Astrocyte (in vitro differentiated cells and primary cell): ENCODE measurements around the gene TIGD1.

Experiments
- EZH2 ChIP-seq: IDR thresholded peaks from 2 replicates; pipeline ENCODE4 v1.6.1; 2012; ENCODE audit warnings: mild to moderate bottlenecking, low read length, inconsistent platforms; ENCODE audit not compliant: insufficient read depth
- TF ChIP-seq, protein P1 (sequence below): IDR thresholded peaks from 2 replicates; pipeline ENCODE4 v1.5.1; 2011; ENCODE audit warnings: low read depth, mild to moderate bottlenecking, inconsistent platforms, low read length, moderate library complexity; ENCODE audit not compliant: insufficient read depth

DNA sequence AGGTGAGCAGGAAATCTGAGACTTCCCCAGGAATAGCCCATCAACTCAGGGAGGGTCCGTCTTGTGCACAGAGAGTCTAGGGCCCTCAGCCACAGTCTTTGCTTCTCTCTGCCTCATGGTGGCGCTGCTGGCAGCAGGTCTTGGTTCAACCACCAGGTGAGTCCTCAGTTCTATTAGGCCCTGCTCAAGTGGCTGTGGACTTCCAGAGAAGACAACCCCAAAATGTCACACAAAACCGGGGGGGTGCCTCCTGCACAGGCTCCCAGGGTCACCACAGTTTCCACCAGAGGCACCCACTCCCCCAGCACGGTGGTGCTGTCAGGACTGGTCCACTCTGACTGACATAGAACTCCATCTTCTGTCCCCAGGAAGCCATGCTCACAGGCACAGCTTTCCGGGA, 13.3 kb downstream of the TIGD1 start:
- TF ChIP-seq, protein P1, sequence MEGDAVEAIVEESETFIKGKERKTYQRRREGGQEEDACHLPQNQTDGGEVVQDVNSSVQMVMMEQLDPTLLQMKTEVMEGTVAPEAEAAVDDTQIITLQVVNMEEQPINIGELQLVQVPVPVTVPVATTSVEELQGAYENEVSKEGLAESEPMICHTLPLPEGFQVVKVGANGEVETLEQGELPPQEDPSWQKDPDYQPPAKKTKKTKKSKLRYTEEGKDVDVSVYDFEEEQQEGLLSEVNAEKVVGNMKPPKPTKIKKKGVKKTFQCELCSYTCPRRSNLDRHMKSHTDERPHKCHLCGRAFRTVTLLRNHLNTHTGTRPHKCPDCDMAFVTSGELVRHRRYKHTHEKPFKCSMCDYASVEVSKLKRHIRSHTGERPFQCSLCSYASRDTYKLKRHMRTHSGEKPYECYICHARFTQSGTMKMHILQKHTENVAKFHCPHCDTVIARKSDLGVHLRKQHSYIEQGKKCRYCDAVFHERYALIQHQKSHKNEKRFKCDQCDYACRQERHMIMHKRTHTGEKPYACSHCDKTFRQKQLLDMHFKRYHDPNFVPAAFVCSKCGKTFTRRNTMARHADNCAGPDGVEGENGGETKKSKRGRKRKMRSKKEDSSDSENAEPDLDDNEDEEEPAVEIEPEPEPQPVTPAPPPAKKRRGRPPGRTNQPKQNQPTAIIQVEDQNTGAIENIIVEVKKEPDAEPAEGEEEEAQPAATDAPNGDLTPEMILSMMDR, result no peak
- TF ChIP-seq EZH2, result no peak
